Mucosa of rectum (tissue), 2 donors: Measurements from ENCODE around the gene LSAMP.
"Not testable (repeated sequence)": the region's sequence is repeated elsewhere in the genome, so short reads cannot be mapped to it uniquely, and the experiment has no call there.

Source experiments
- H3K27ac ChIP-seq, 2 donors: one replicate each; pipeline ENCODE4 v1.7.0; 2013; ENCODE audit warnings: inconsistent platforms in 2 of 2, low read depth in 2 of 2, low read length in 2 of 2
- H3K27me3 ChIP-seq, 2 donors: one replicate each; pipeline ENCODE4 v1.7.0; 2013; ENCODE audit warnings: low read length in 2 of 2; ENCODE audit not compliant: control insufficient read depth in 2 of 2, insufficient read depth in 2 of 2
- H3K36me3 ChIP-seq, 2 donors: one replicate each; pipeline ENCODE4 v1.7.0; 2013; ENCODE audit warnings: low read length in 2 of 2; ENCODE audit not compliant: control insufficient read depth in 2 of 2, insufficient read depth in 2 of 2
- H3K4me1 ChIP-seq, 2 donors: one replicate each; pipeline ENCODE4 v1.7.0; 2013; ENCODE audit warnings: low read length in 2 of 2, mild to moderate bottlenecking in 1 of 2; ENCODE audit not compliant: control insufficient read depth in 2 of 2, insufficient read depth in 2 of 2
- H3K4me3 ChIP-seq, 2 donors: one replicate each; pipeline ENCODE4 v1.7.0; 2013; ENCODE audit warnings: low read length in 2 of 2
- H3K9ac ChIP-seq, 2 donors: one replicate each; pipeline ENCODE4 v1.7.0; 2013; ENCODE audit warnings: low read length in 2 of 2, low read depth in 1 of 2, mild to moderate bottlenecking in 1 of 2
- H3K9me3 ChIP-seq, 2 donors: one replicate each; pipeline ENCODE4 v1.7.0; 2013; ENCODE audit warnings: low read length in 2 of 2; ENCODE audit not compliant: control insufficient read depth in 2 of 2
- donor health status: healthy.
- donor health status: Normal muscosa, but diverticular disease.

LSAMP gene

DNA sequence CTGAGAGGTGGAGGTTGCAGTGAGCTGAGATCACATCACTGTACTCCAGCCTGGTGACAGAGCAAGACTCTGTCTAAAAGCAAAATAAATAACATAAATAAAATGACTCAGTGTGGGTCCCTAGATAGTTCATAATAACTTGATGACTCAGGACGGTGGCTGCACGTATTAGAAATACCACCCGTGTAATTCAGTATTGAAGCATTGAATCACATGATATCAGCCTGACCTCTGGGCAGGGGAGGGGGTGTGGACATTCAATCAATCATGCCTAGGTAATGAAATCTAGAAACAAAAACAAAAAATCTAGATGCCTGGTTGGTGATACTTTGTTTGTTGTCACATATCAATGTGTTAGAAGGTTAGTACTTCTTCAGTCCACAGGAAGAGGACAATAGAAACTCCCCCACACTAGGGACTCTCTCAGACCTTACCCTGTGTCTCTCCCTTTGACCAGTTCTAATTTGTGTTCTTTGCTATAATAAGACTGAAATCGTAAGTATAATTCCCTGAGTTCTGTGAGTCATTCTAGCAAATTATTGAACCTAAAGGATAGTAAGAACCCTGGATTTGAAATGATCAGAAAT, 644.7 kb downstream of the LSAMP start:
- Histone ChIP-seq H3K27me3 (peaks cover 3 to 4% of the 10 kb centered on the region in 2 donors), H3K27ac (no peak overlapping the region), H3K4me3 (no peak overlapping the region), H3K4me1 (no peaks in the 10 kb centered on the region), H3K9ac (no peak overlapping the region), H3K9me3 (no peaks in the 10 kb centered on the region), H3K36me3 (no peaks in the 10 kb centered on the region)

DNA sequence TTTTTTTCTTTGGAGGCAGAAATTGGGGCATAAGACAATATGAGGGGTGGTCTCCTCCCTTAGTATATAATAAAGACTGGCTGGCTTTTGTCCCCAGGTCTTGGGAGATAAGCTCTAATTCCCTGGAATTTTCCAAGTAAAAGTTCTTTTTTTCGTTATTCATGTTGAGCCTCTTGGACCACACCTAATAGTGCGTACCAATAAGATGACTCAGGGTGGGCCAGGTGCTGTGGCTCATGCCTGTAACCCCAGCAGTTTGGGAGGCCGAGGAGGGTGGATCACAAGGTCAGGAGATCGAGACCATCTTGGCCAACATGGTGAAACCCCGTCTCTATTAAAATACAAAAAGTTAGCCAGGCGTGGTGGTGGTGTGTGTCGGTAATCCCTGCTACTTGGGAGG, 645.2 kb downstream of the LSAMP start:
- H3K27me3 ChIP-seq, H3K27ac ChIP-seq, H3K4me1 ChIP-seq, H3K4me3 ChIP-seq, H3K9ac ChIP-seq, H3K9me3 ChIP-seq, H3K36me3 ChIP-seq: not testable (repeated sequence)

DNA sequence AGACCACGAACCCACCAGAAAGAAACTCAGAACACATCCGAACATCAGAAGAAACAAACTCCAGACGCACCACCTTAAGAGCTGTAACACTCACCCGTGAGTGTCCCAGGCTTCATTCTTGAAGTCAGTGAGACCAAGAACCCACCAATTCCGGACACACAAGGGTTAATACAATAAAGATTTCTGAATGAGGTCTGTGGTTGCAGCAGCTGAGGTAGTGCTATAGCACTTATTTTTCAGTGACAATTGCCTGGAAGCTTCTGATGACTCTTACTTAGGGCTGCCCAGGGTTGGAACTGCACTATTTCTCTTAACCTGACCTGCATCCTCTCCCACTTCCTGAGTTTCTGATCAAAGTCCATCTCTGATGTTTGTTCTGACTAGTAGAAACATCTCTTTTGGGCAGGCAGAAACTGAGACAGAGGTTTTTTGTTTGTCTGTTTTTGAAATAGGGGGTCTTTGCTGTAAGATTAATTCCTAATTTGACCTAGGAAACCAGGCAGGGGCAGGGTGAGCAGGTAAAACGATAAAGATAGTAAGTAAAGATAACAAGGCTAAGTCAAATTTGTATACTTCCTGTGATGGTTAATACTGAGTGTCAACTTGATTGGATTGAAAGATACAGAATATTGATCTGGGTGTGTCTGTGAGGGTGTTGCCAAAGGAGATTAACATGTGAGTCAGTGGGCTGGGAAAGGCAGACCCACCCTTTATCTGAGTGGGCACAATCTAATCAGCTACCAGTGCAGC, 652.9 kb downstream of the LSAMP start:
- H3K36me3 ChIP-seq = no peaks in the 10 kb centered on the region
- H3K9me3 ChIP-seq = no peaks in the 10 kb centered on the region
- H3K4me1 ChIP-seq = no peaks in the 10 kb centered on the region
- peaks cover 0 to 2% of the 10 kb centered on the region in 2 donors for H3K27me3 ChIP-seq
- no peak overlapping the region for H3K4me3 ChIP-seq
- no peak overlapping the region for H3K9ac ChIP-seq
- no peak overlapping the region for H3K27ac ChIP-seq

DNA sequence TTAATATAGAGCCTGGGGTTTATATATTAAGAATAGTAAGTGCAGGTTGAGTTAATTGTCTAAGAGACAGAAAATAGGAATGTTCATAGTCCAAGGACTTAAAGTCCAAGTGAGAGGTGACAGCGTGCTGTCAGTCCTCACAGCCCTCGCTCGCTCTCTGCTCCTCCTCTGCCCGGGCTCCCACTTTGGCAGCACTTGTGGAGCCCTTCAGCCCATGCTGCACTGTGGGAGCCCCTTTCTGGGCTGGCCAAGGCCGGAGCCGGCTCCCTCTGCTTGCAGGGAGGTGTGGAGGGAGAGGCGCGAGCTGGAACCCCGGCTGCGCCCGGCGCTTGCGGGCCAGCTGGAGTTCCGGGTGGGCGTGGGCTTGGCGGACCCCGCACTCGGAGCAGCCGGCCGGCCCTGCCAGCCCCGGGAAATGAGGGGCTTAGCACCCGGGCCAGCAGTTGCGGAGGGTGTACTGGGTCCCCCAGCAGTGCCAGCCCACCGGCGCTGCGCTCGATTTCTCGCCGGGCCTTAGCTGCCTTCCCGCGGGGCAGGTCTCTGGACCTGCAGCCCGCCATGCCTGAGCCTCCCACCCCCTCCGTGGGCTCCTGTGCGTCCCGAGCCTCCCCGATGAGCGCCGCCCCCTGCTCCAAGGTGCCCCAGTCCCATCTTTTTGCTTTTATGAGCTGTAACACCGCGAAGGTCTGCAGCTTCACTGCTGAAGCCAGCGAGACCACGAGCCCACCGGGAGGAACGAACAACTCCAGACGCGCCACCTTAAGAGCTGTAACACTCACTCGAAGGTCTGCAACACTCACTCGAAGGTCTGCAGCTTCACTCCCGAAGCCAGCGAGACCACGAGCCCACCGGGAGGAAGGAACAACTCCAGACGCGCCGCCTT, 653.8 kb downstream of the LSAMP start:
- not testable (repeated sequence) for H3K4me3 ChIP-seq, H3K36me3 ChIP-seq, H3K9me3 ChIP-seq, H3K4me1 ChIP-seq, H3K9ac ChIP-seq, H3K27me3 ChIP-seq, H3K27ac ChIP-seq

DNA sequence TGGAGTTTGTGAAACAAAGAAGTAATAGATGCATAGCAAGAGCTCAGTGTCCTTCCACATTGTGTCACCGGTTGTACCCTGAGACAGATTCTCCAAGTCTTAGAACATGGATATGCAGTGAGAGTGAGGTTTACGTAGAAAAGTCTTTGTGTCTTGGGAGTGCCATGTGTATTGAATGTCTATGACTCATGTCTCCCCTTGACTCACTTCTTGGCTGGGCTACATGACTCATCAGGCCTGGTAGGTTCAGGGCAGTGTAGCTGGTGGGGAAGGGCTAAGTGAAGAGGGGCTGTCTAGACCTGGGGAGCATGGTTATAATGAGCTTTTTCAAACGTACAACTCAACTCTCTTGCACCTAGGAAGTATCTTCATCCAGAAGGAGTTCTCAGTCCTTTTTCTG, 654.5 kb downstream of the LSAMP start:
- no peaks in the 10 kb centered on the region for H3K36me3 ChIP-seq
- no peak overlapping the region for H3K27ac ChIP-seq
- H3K4me3 ChIP-seq = no peak overlapping the region
- H3K4me1 ChIP-seq = no peaks in the 10 kb centered on the region
- H3K9me3 ChIP-seq = no peaks in the 10 kb centered on the region
- H3K9ac ChIP-seq = no peak overlapping the region
- H3K27me3 ChIP-seq = peaks cover 0 to 2% of the 10 kb centered on the region in 2 donors

DNA sequence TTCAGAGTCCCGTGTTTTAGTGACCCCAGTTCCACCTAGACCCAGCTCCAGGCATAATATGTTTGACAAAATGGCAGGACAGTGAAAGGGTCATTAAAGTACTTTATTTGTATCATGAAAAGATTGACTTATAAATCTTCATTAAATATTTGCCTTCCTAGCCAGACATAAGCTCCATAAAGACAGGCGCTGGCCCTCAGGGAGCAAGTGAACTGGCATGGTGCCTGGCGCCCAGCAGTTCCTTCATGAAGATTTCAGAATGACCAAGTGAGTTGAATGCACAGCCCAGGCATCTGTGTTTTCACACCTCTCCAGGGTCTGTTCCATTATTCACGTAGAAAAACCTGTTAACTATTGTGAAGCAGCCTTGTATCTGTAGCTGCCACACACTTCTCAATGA, 655.8 kb downstream of the LSAMP start:
- no peaks in the 10 kb centered on the region for H3K36me3 ChIP-seq
- H3K27me3 ChIP-seq = peaks cover 0 to 2% of the 10 kb centered on the region in 2 donors
- H3K27ac ChIP-seq = no peak overlapping the region
- peaks cover 4 to 6% of the 10 kb centered on the region in 2 donors for H3K4me1 ChIP-seq
- H3K9me3 ChIP-seq = no peaks in the 10 kb centered on the region
- no peak overlapping the region for H3K9ac ChIP-seq
- H3K4me3 ChIP-seq = no peak overlapping the region

DNA sequence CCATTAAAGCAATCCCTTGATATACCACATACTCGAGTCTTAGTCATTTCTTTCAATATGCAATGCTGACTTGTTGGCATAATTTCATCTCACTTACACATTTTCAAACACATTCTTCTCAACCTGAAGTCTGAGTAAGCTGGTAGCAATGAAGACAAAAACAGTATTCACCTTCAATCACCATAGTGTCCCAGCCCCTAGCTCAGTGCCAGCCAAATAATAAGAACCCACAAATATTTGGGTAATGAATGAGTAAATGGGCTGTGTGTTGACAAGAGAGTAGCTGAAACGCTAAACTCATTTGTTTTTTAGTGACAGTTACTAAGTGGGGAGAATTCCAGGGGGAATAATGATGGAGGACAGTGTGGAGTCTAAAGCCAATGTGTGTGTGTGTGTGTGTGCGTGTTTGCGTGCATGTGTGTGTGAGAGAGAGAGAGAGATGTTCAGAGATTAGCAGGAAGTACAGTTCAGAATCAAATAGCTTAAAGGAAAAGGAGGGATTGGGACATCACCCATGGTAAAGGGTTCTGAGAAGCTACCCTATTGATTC, 656.3 kb downstream of the LSAMP start:
- Histone ChIP-seq H3K27ac (no peak overlapping the region), H3K27me3 (peaks cover 0 to 2% of the 10 kb centered on the region in 2 donors), H3K9me3 (no peaks in the 10 kb centered on the region), H3K4me3 (no peak overlapping the region), H3K4me1 (peaks cover 4 to 6% of the 10 kb centered on the region in 2 donors), H3K36me3 (no peaks in the 10 kb centered on the region), H3K9ac (no peak overlapping the region)

DNA sequence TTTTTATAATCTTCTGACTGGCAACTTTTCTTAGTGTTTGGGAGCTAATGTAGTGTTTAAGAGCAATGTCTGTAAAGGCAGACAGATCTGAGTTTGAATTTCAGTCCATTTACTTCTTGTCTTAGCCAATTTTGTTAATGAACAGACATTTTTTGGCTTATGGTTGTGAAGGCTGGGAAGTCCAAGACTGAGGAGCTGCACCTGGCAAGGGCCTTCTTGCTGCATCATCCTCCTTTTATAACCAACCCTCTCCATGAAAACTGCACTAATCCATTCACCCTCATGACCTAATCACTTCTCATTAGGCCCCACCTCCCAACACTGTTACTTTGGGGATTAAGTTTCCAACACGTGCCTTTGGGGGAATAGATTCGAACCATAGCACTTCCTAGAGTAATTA, 657.5 kb downstream of the LSAMP start:
- Histone ChIP-seq H3K27ac (no peak overlapping the region), H3K4me3 (no peak overlapping the region), H3K9ac (no peak overlapping the region), H3K4me1 (peaks cover 4 to 10% of the 10 kb centered on the region in 2 donors), H3K9me3 (no peaks in the 10 kb centered on the region), H3K27me3 (peaks cover 0 to 2% of the 10 kb centered on the region in 2 donors), H3K36me3 (no peaks in the 10 kb centered on the region)

DNA sequence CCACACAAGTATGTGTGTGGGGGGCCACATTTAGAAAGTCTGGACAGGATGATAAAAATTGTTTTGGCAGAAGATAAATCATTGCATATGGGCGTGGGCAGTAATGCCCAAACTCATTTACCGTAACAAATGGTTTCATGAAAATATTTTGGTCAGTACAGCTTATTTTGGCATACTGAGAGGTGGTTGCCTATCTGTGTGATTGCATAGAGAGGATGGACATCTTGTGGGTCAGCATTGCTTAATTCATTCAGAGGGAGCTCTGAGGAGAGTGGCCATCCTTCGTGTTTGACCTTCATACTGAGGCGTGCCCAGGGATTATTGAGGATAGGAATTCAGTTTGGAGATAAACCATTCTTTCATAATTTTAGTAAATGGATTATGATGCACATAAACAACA, 659.5 kb downstream of the LSAMP start:
- Histone ChIP-seq H3K27ac (no peak overlapping the region), H3K9ac (no peak overlapping the region)

More for the DNA sequence above, 659.5 kb downstream of the LSAMP start:
- Histone ChIP-seq H3K4me1 (peaks cover 4 to 10% of the 10 kb centered on the region in 2 donors), H3K4me3 (no peak overlapping the region), H3K36me3 (no peaks in the 10 kb centered on the region), H3K9me3 (no peaks in the 10 kb centered on the region), H3K27me3 (peaks cover 0 to 2% of the 10 kb centered on the region in 2 donors)
